NT2/D1 (cell line): ENCODE data around the gene FAM50B.

Experiments
- DNase-seq: peaks from one replicate; pipeline ENCODE4 v3.0.0-alpha.2; 2011; ENCODE audit warnings: low read depth, low spot score
- H3K27me3 ChIP-seq: 2 replicates; pipeline ENCODE4 v1.6.0; 2011; ENCODE audit warnings: mild to moderate bottlenecking; ENCODE audit not compliant: insufficient read length, insufficient read depth
- H3K36me3 ChIP-seq: 2 replicates; pipeline ENCODE4 v1.6.1; 2011; ENCODE audit warnings: mild to moderate bottlenecking, low read length, mixed read lengths; ENCODE audit not compliant: insufficient read depth, insufficient read length
- H3K4me1 ChIP-seq: 2 replicates; pipeline ENCODE4 v1.5.1; 2011; ENCODE audit not compliant: insufficient read depth, insufficient read length
- H3K4me3 ChIP-seq: 2 replicates; pipeline ENCODE4 v1.5.1; 2011; ENCODE audit warnings: low read depth; ENCODE audit not compliant: insufficient read length
- H3K9ac ChIP-seq: 2 replicates; pipeline ENCODE4 v1.6.0; 2011; ENCODE audit warnings: low read depth; ENCODE audit not compliant: insufficient read length
- H3K9me3 ChIP-seq: 2 replicates; pipeline ENCODE4 v1.5.1; 2011; ENCODE audit warnings: mild to moderate bottlenecking, low read length; ENCODE audit not compliant: insufficient read depth
- SUZ12 ChIP-seq: IDR thresholded peaks from 2 replicates; pipeline ENCODE4 v1.6.1; 2011; ENCODE audit not compliant: insufficient read length, insufficient read depth; ENCODE audit errors: extremely low read depth
- YY1 ChIP-seq: IDR thresholded peaks from 2 replicates; pipeline ENCODE4 v1.6.1; 2011; ENCODE audit not compliant: insufficient read length, insufficient read depth
- ZNF274 ChIP-seq: IDR thresholded peaks from 2 replicates; pipeline ENCODE4 v1.6.1; 2011; ENCODE audit warnings: mild to moderate bottlenecking, low read depth, low read length

Gene FAM50B

GRCh38 chr6:3892603-3893002 is 43.4 kb downstream of the FAM50B start:
- Histone ChIP-seq H3K27me3 (no peaks in the 10 kb centered on the region), H3K4me3 (no peak overlapping the region), H3K9ac (no peak overlapping the region), H3K9me3 (0 out of 2 replicates have a peak, but pooled peaks cover 7% of the 10 kb centered on the region), H3K36me3 (no peaks in the 10 kb centered on the region), H3K4me1 (peaks cover 4% of the 10 kb centered on the region)
- TF ChIP-seq YY1, result no peak
- no peak for TF ChIP-seq ZNF274
- TF ChIP-seq SUZ12, result no peak
- no peak for DNase-seq

DNA sequence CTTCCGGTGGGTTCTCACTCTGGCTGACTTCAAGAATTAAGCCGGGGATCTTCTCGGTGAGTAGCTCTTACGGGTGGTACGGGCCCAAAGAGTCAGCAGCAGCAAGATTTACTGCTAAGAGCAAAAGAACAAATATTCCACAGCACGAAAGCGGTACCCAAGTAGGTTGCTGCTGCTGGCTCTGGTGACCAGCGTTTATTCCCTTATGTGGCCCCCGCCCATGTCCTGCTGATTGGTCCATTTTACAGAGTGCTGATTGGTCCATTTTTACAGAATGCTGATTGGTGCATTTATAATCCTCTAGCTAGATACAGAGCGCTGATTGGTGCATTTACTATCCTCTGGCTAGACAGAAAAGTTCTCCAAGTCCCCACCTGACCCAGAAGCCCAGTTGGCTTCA is 44.3 kb downstream of the FAM50B start:
- no peak overlapping the region for H3K9ac ChIP-seq
- H3K9me3 ChIP-seq, result 0 out of 2 replicates have a peak, but pooled peaks cover 7% of the 10 kb centered on the region
- TF ChIP-seq YY1 (no peak), ZNF274 (no peak), SUZ12 (no peak)
- DNase-seq, result no peak
- no peaks in the 10 kb centered on the region for H3K27me3 ChIP-seq
- H3K4me3 ChIP-seq, result no peak overlapping the region
- no peaks in the 10 kb centered on the region for H3K36me3 ChIP-seq
- H3K4me1 ChIP-seq, result peaks cover 4% of the 10 kb centered on the region

DNA sequence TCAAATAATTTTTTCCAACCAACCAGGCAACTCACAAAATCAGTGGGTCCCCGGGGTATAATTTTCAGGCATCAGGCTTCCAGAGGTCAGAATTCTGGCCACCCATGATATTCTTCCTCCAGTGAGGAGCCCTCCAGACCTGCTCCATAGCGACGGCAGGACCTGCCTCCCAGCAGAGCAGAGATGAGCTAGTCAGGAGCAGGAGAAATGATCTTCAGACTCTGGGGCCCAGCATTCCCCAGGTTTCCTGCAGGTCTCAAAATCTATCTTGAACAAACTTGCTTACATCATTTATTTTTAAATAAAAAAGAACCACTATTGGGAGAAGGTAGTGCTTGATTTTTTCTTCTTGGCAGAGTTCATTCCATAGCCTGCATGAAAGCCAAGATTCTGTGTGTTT is 44.7 kb downstream of the FAM50B start:
- Histone ChIP-seq H3K9me3 (peaks cover 7% of the 10 kb centered on the region; the same call in 1 of the 2 replicates), H3K4me3 (no peak overlapping the region), H3K36me3 (no peaks in the 10 kb centered on the region), H3K9ac (no peak overlapping the region), H3K27me3 (no peaks in the 10 kb centered on the region), H3K4me1 (peaks cover 4% of the 10 kb centered on the region)
- TF ChIP-seq SUZ12 (no peak), YY1 (no peak), ZNF274 (no peak)
- no peak for DNase-seq

GRCh38 chr6:3894590-3895311 is 45.6 kb downstream of the FAM50B start:
- Histone ChIP-seq H3K36me3 (no peaks in the 10 kb centered on the region), H3K4me3 (no peak overlapping the region), H3K9me3 (peaks cover 7% of the 10 kb centered on the region; the same call in 1 of the 2 replicates), H3K27me3 (no peaks in the 10 kb centered on the region), H3K4me1 (peaks cover 4% of the 10 kb centered on the region), H3K9ac (no peak overlapping the region)
- TF ChIP-seq SUZ12 (no peak), YY1 (no peak), ZNF274 (no peak)
- no peak for DNase-seq

GRCh38 chr6:3895312-3895653 is 46.1 kb downstream of the FAM50B start:
- DNase-seq, result no peak
- H3K9ac ChIP-seq, result no peak overlapping the region

DNA sequence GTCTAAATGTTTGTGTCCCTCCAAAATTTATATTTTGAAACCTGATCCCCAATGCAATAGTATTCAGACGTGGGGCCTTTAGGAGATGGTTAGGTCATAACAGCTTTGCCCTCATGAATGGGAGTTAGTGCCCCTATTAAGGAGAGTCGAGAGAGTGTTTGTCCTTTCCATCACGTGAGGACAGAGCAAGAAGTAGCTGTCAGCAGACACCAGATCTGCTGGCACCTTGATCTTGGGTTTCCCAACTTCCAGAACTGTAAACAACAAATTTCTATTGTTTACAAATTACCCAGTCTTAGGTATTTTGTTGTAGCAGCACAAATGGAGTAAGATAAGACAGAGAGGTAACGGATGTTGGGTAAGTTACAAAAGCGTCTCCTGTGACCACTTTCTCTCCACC is 46.6 kb downstream of the FAM50B start:
- no peak for TF ChIP-seq ZNF274
- TF ChIP-seq YY1, result no peak
- TF ChIP-seq SUZ12, result no peak
- Histone ChIP-seq H3K27me3 (no peaks in the 10 kb centered on the region), H3K4me3 (no peak overlapping the region), H3K36me3 (no peaks in the 10 kb centered on the region), H3K9ac (no peak overlapping the region), H3K4me1 (peaks cover 4% of the 10 kb centered on the region), H3K9me3 (peaks cover 7% of the 10 kb centered on the region; the same call in 1 of the 2 replicates)
- no peak for DNase-seq

More at GRCh38 chr6:3895312-3895653, 46.1 kb downstream of the FAM50B start:
- H3K36me3 ChIP-seq, result no peaks in the 10 kb centered on the region
- peaks cover 7% of the 10 kb centered on the region; the same call in 1 of the 2 replicates for H3K9me3 ChIP-seq
- no peaks in the 10 kb centered on the region for H3K27me3 ChIP-seq
- peaks cover 4% of the 10 kb centered on the region for H3K4me1 ChIP-seq
- no peak for TF ChIP-seq YY1
- TF ChIP-seq SUZ12, result no peak
- no peak for TF ChIP-seq ZNF274
- H3K4me3 ChIP-seq, result no peak overlapping the region

DNA sequence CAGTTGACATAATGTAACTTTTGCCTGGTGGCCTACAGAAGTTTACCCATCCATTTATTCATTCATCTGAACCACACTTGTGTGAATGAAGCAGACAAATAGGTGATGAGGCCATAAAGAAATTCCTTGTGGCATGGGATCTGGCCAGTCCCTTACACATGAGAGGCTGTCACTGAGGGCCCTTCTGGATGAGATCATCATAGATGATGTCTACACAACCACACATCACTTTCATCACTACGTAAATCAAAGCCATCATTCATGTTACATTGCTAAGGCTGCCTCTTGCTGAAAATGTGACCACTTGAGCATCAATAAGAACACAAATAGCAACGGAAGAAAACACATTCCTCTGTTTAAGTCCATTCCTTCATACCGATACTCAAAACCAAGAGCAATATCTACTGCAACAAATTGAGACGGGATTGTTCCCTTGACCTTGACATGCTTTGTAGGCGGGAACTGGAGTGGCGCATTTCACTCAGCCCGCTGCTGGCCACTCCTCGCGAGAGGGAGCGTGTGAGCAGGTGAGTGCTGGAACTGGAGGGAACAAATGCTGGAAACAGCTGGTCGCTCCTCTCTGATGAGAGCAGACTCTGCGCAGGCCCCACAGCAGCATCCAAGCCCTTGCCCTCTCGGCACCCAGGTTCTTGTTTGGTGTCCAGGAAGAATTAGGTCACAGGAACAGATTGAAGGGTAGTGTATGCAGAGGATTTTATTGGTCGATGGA is 49.3 kb downstream of the FAM50B start:
- Histone ChIP-seq H3K9ac (no peak overlapping the region), H3K4me3 (no peak overlapping the region), H3K4me1 (peaks cover 4% of the 10 kb centered on the region), H3K9me3 (peaks cover 5% of the 10 kb centered on the region; the same call in 1 of the 2 replicates), H3K27me3 (no peaks in the 10 kb centered on the region), H3K36me3 (no peaks in the 10 kb centered on the region)
- DNase-seq, result no peak
- TF ChIP-seq YY1 (no peak), ZNF274 (no peak), SUZ12 (no peak)
